Naive B cell (primary cell): ENCODE measurements around the gene FRG2. TPM values are rescaled to one million over a fixed set of nuclear protein-coding genes. Genes with fewer than 3 reads are reported as not detected.
"Not testable (repeated sequence)": the region's sequence is repeated elsewhere in the genome, so short reads cannot be mapped to it uniquely, and the experiment has no call there.

Experiments
- ATAC-seq, 2 donors: fragments of 150-1000 bp; cut with Tn5 transposase; 2 replicates each; pipeline ENCODE4 v1.10.0; 2021; ENCODE audit warnings: low read depth in 2 of 2, mild to moderate bottlenecking in 2 of 2, moderate library complexity in 2 of 2
- DNase-seq: peaks from one replicate; pipeline ENCODE4 v3.0.0; 2022
- H3K27ac Mint-ChIP-seq, 6 donors: one replicate each; pipeline ENCODE4 v1.8.0; 2020 to 2022; ENCODE audit warnings: mild to moderate bottlenecking in 6 of 6, mixed read lengths in 6 of 6, moderate library complexity in 5 of 6, inconsistent platforms in 2 of 6
- H3K27me3 Mint-ChIP-seq, 3 donors: one replicate each; pipeline ENCODE4 v1.8.0; 2021 to 2022; ENCODE audit warnings: mixed read lengths in 3 of 3, mild to moderate bottlenecking in 1 of 3
- H3K36me3 Mint-ChIP-seq, 2 donors: one replicate each; pipeline ENCODE4 v1.8.0; 2020 to 2022; ENCODE audit warnings: mixed read lengths in 2 of 2, inconsistent platforms in 1 of 2, mild to moderate bottlenecking in 1 of 2
- H3K4me1 Mint-ChIP-seq, 3 donors: one replicate each; pipeline ENCODE4 v1.8.0; 2020 to 2022; ENCODE audit warnings: mixed read lengths in 3 of 3, inconsistent platforms in 1 of 3, mild to moderate bottlenecking in 1 of 3, moderate library complexity in 1 of 3
- H3K4me3 Mint-ChIP-seq, 8 donors: one replicate each; pipeline ENCODE4 v1.8.0; 2020 to 2022; ENCODE audit warnings: mild to moderate bottlenecking in 8 of 8, mixed read lengths in 8 of 8, moderate library complexity in 8 of 8, inconsistent platforms in 2 of 8
- H3K9me3 Mint-ChIP-seq, 7 donors: one replicate each; pipeline ENCODE4 v1.8.0; 2020 to 2022; ENCODE audit warnings: mixed read lengths in 7 of 7, mild to moderate bottlenecking in 5 of 7, inconsistent platforms in 2 of 7, moderate library complexity in 1 of 7
- polyA plus RNA-seq, 6 donors: library from polyadenylated mRNA; unstranded; fragments of 300-500 nt; fragmentation: Illumina TruSeq; gene quantifications; one replicate each; pipeline ENCODE4 v1.2.3, GENCODE V29; 2021; ENCODE audit warnings: low read depth in 6 of 6

Gene FRG2
- polyA plus RNA-seq, 6 donors from 2014 or later: not detected

- Mint-ChIP-seq H3K27me3 (peaks cover 37 to 55% (median 51%) of the 10 kb centered on the region in 3 donors), H3K4me3 (peak overlapping the region in 7 of 8 donors; percentile 64 to 83 (median 71)), H3K36me3 (peaks cover 0 to 37% of the 10 kb centered on the region in 2 donors), H3K9me3 (peaks cover 2 to 22% (median 10%) of the 10 kb centered on the region in 7 donors), H3K4me1 (peaks cover 22 to 39% (median 38%) of the 10 kb centered on the region in 3 donors), H3K27ac (peak overlapping the region in 1 of 6 donors; percentile 76)
- ATAC-seq (peak in 1 of 2 donors; percentile 21), DNase-seq (no peak)
These were observed 6.0 kb downstream of the FRG2 start for GRCh38 chr4:190020790-190021717.

- not testable (repeated sequence) for ATAC-seq, DNase-seq
- peaks cover 28 to 46% (median 44%) of the 10 kb centered on the region in 3 donors for H3K4me1 Mint-ChIP-seq
- H3K9me3 Mint-ChIP-seq: peaks cover 2 to 24% (median 10%) of the 10 kb centered on the region in 7 donors
- peak overlapping the region; percentile 16 to 82 (median 70) for H3K4me3 Mint-ChIP-seq
- H3K27ac Mint-ChIP-seq: peak overlapping the region in 4 of 6 donors; percentile 2 to 88 (median 10)
- peaks cover 0 to 42% of the 10 kb centered on the region in 2 donors for H3K36me3 Mint-ChIP-seq
- peaks cover 44 to 66% (median 60%) of the 10 kb centered on the region in 3 donors for H3K27me3 Mint-ChIP-seq
These were observed 7.1 kb downstream of the FRG2 start for GRCh38 chr4:190019859-190020463.

GRCh38 chr4:190019023-190019858 is 7.8 kb downstream of the FRG2 start:
- ATAC-seq (no peak), DNase-seq (no peak)
- H3K4me1 Mint-ChIP-seq: peaks cover 28 to 48% (median 46%) of the 10 kb centered on the region in 3 donors
- peaks cover 48 to 70% (median 63%) of the 10 kb centered on the region in 3 donors for H3K27me3 Mint-ChIP-seq
- H3K4me3 Mint-ChIP-seq: peak overlapping the region in 6 of 8 donors; percentile 2 to 82 (median 64)
- H3K9me3 Mint-ChIP-seq: peaks cover 2 to 24% (median 10%) of the 10 kb centered on the region in 7 donors
- H3K27ac Mint-ChIP-seq: peak overlapping the region in 4 of 6 donors; percentile 2 to 88 (median 10)
- H3K36me3 Mint-ChIP-seq: peaks cover 0 to 45% of the 10 kb centered on the region in 2 donors

- peaks cover 2 to 30% (median 17%) of the 10 kb centered on the region in 7 donors for H3K9me3 Mint-ChIP-seq
- DNase-seq: no peak
- H3K27me3 Mint-ChIP-seq: peaks cover 53 to 77% (median 72%) of the 10 kb centered on the region in 3 donors
- H3K4me1 Mint-ChIP-seq: peaks cover 28 to 51% (median 46%) of the 10 kb centered on the region in 3 donors
- H3K27ac Mint-ChIP-seq: peak overlapping the region in 3 of 6 donors; percentile 69 to 80 (median 70)
- ATAC-seq: no peak
- peaks cover 0 to 51% of the 10 kb centered on the region in 2 donors for H3K36me3 Mint-ChIP-seq
- peak overlapping the region in 4 of 8 donors; percentile 9 to 76 (median 59) for H3K4me3 Mint-ChIP-seq
These were observed 8.7 kb downstream of the FRG2 start for GRCh38 chr4:190018201-190018920.

- DNase-seq: no peak
- Mint-ChIP-seq H3K4me3 (peak overlapping the region in 3 of 8 donors; percentile 19 to 63 (median 26)), H3K27ac (peak overlapping the region in 5 of 6 donors; percentile 30 to 80 (median 37)), H3K4me1 (peaks cover 28 to 48% (median 46%) of the 10 kb centered on the region in 3 donors), H3K9me3 (peaks cover 2 to 32% (median 25%) of the 10 kb centered on the region in 7 donors), H3K36me3 (peaks cover 0 to 51% of the 10 kb centered on the region in 2 donors), H3K27me3 (peaks cover 55 to 79% (median 78%) of the 10 kb centered on the region in 3 donors)
- no peak for ATAC-seq
These were observed 9.5 kb downstream of the FRG2 start for GRCh38 chr4:190017357-190018200.

GRCh38 chr4:190016369-190017289 is 10.4 kb downstream of the FRG2 start:
- no peak for DNase-seq
- peaks cover 28 to 48% (median 46%) of the 10 kb centered on the region in 3 donors for H3K4me1 Mint-ChIP-seq
- peaks cover 3 to 32% (median 23%) of the 10 kb centered on the region in 7 donors for H3K9me3 Mint-ChIP-seq
- peak overlapping the region in 4 of 6 donors; percentile 33 to 80 (median 64) for H3K27ac Mint-ChIP-seq
- peak overlapping the region; percentile 2 to 77 (median 34) for H3K4me3 Mint-ChIP-seq
- H3K36me3 Mint-ChIP-seq: peaks cover 0 to 51% of the 10 kb centered on the region in 2 donors
- no peak for ATAC-seq
- H3K27me3 Mint-ChIP-seq: peaks cover 58 to 87% (median 82%) of the 10 kb centered on the region in 3 donors

GRCh38 chr4:190015538-190016368 is 11.3 kb downstream of the FRG2 start:
- DNase-seq (no peak), ATAC-seq (no peak)
- Mint-ChIP-seq H3K36me3 (peaks cover 0 to 48% of the 10 kb centered on the region in 2 donors), H3K9me3 (peaks cover 3 to 32% (median 20%) of the 10 kb centered on the region in 7 donors), H3K27ac (peak overlapping the region in 3 of 6 donors; percentile 32 to 83 (median 62)), H3K4me1 (peaks cover 21 to 42% (median 39%) of the 10 kb centered on the region in 3 donors), H3K4me3 (peak overlapping the region; percentile 2 to 83 (median 44)), H3K27me3 (peaks cover 59 to 85% (median 75%) of the 10 kb centered on the region in 3 donors)

GRCh38 chr4:190014771-190015537 is 12.1 kb downstream of the FRG2 start:
- Mint-ChIP-seq H3K4me3 (peak overlapping the region in 7 of 8 donors; percentile 15 to 73 (median 56)), H3K36me3 (peaks cover 0 to 42% of the 10 kb centered on the region in 2 donors), H3K27me3 (peaks cover 53 to 77% (median 67%) of the 10 kb centered on the region in 3 donors), H3K27ac (peak overlapping the region in 3 of 6 donors; percentile 64 to 69 (median 66)), H3K9me3 (peaks cover 3 to 30% (median 15%) of the 10 kb centered on the region in 7 donors), H3K4me1 (peaks cover 18 to 34% (median 34%) of the 10 kb centered on the region in 3 donors)
- no peak for ATAC-seq
- DNase-seq: no peak

- not testable (repeated sequence) for H3K27ac Mint-ChIP-seq, ATAC-seq, H3K36me3 Mint-ChIP-seq, H3K4me1 Mint-ChIP-seq, H3K9me3 Mint-ChIP-seq, DNase-seq, H3K4me3 Mint-ChIP-seq
- H3K27me3 Mint-ChIP-seq: peaks cover 14 to 22% (median 18%) of the 10 kb centered on the region in 3 donors
These were observed 37.1 kb downstream of the FRG2 start for GRCh38 chr4:189989941-189990340.
